Measurements from ENCODE around the gene FCGR2B. TPM values are rescaled to one million over a fixed set of nuclear protein-coding genes. Genes with fewer than 3 reads are reported as not detected.
"Not testable (repeated sequence)": the region's sequence is repeated elsewhere in the genome, so short reads cannot be mapped to it uniquely, and the experiment has no call there.

The FCGR2B gene
- total RNA-seq, 4 donors from 2014 or later, result 5.3 to 9.1 (median 6.0) TPM

GRCh38 chr1:161722406-161722805 is 59.5 kb downstream of the FCGR2B start:
- H3K4me3 ChIP-seq, result no peak overlapping the region
- no peak for TF ChIP-seq CTCF (IDR thresholded peaks at IDR 0.05)
- TF ChIP-seq POLR2AphosphoS5 (IDR thresholded peaks at IDR 0.05), result no peak
- no peak for TF ChIP-seq POLR2A (IDR thresholded peaks at IDR 0.05)
- TF ChIP-seq EP300 (IDR thresholded peaks at IDR 0.05), result no peak
- H3K36me3 ChIP-seq, result no peaks in the 10 kb centered on the region
- WGBS, result no CpG with 5 or more reads among the region's 1 CpG
- H3K27me3 ChIP-seq, result no peaks in the 10 kb centered on the region
- no peak overlapping the region for H3K27ac ChIP-seq
- no peaks in the 10 kb centered on the region for H3K9me3 ChIP-seq
- H3K4me1 ChIP-seq, result peaks cover 13% of the 10 kb centered on the region
- DNase-seq (ENCODE audit: low spot score in 2 of 2), result no peak

DNA sequence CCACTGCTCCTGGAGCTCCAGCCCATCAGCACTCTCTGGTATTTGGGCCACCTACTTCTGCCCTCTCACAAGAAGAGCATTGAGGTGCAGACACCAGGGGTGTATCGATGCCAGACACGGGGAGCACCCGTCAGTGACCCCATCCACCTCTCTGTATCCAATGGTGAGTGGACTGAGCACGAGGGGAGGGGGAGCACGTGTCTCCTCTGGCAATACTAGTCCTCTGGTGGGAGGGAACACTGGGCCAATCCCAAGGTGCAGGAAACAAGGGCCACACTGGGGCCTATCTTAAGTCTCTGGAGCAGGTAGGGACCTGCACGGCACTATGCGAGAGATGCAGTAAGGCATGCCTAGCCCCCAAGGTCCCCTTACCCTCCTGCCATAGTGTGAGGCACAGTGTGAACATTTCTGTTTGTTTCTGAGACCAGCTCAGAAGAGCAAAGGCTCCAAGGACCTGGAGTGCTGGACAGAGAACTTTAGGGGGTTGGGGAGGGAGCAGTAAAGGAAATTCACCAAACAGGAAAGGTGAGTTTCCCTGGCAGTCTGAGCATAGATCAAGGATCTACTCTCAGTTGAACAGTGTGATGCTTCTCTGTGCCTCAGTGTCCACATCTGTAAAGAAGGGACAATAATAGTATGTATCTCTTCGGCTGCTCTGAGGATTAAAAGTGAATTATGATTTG is 60.7 kb downstream of the FCGR2B start:
- DNase-seq (ENCODE audit: low spot score in 2 of 2), result no peak
- WGBS, result 72% methylated on average over 6 of the region's 8 CpGs
- TF ChIP-seq POLR2A (IDR thresholded peaks at IDR 0.05), result no peak
- TF ChIP-seq POLR2AphosphoS5 (IDR thresholded peaks at IDR 0.05), result no peak
- TF ChIP-seq CTCF (IDR thresholded peaks at IDR 0.05), result no peak
- no peak for TF ChIP-seq EP300 (IDR thresholded peaks at IDR 0.05)

DNA sequence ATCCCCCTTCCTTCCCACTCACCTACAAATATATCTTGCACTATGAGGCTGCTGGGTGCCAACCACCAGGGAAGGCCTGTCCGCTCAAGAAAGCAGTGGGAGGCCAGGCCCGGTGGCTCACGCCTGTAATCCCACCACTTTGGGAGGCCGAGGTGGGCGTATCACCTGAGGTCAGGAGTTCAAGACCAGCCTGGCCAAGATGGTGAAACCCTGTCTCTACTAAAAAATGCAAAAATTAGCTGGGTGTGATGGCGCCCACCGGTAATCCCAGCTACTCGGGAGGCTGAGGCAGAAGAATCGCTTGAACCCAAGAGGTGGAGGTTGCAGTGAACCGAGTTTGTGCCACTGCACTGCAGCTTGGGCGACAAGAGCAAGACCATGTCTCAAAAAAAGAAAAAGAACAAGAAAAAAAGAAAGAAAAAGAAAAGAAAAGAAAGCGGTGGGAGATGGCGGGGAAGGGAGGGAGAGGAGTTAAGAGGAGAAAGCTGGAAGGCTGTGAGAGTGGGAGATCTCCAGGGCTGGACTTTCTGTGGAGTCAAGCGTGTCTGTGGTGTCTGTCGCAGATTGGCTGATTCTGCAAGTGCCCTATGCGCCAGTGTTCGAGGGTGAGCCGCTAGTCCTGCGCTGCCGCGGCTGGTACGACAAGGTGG is 62.4 kb downstream of the FCGR2B start:
- not testable (repeated sequence) for H3K36me3 ChIP-seq; H3K27me3 ChIP-seq; H3K27ac ChIP-seq; H3K9me3 ChIP-seq; DNase-seq (ENCODE audit: low spot score in 2 of 2)
- Histone ChIP-seq H3K4me3 (peak overlapping the region; percentile 93), H3K4me1 (peaks cover 19% of the 10 kb centered on the region)
- WGBS, result 55% methylated on average over 22 of the region's 22 CpGs

More for the DNA sequence above, 60.7 kb downstream of the FCGR2B start:
- no peak overlapping the region for H3K4me3 ChIP-seq
- H3K27me3 ChIP-seq, result no peaks in the 10 kb centered on the region
- H3K4me1 ChIP-seq, result peaks cover 19% of the 10 kb centered on the region
- H3K36me3 ChIP-seq, result no peaks in the 10 kb centered on the region
- H3K9me3 ChIP-seq, result no peaks in the 10 kb centered on the region
- H3K27ac ChIP-seq, result no peak overlapping the region

DNA sequence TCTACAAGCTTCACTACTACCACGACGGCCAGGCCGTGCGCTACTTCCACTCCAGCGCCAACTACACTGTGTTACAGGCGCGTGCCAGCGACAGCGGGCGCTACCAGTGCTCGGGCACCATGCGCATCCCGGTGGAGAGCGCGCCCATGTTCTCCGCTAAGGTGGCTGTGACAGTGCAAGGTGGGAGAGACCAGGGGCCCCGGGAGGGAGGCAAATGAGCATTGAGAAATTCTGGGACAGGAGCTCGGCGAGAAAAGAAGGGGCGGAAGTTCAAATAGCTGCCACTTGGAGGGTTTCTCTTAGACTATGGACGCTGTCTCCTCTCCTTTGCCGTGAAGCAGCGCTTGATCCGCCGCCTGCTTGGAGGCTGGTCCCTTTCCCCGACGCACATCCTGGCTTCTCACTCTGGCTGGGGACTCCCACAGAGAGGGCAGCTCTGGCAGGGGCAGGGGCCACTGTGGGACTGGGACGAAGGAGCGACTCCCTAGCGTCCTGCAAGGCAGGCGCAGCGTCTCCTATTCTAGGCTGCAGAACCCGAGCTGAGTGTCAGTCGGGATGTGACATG is 63.0 kb downstream of the FCGR2B start:
- H3K27ac ChIP-seq, result peak overlapping the region; percentile 94
- TF ChIP-seq CTCF (IDR thresholded peaks at IDR 0.05) (peak in 1 of 2 donors; percentile 24), EP300 (IDR thresholded peaks at IDR 0.05) (no peak)
- 1% methylated on average over 29 of the region's 34 CpGs for WGBS
- peak overlapping the region; percentile 93 for H3K4me3 ChIP-seq
- H3K9me3 ChIP-seq, result no peaks in the 10 kb centered on the region
- no peaks in the 10 kb centered on the region for H3K27me3 ChIP-seq
- H3K36me3 ChIP-seq, result no peaks in the 10 kb centered on the region
- H3K4me1 ChIP-seq, result peaks cover 19% of the 10 kb centered on the region
- DNase-seq (ENCODE audit: low spot score in 2 of 2), result peak; percentile 69 to 80

GRCh38 chr1:161726473-161727255 is 63.7 kb downstream of the FCGR2B start:
- H3K36me3 ChIP-seq, result no peaks in the 10 kb centered on the region
- H3K4me3 ChIP-seq, result peak overlapping the region; percentile 93
- under 1% methylated on average over 59 of the region's 83 CpGs for WGBS
- no peaks in the 10 kb centered on the region for H3K27me3 ChIP-seq
- peak overlapping the region; percentile 94 for H3K27ac ChIP-seq
- H3K4me1 ChIP-seq, result peaks cover 19% of the 10 kb centered on the region
- no peaks in the 10 kb centered on the region for H3K9me3 ChIP-seq
- DNase-seq (ENCODE audit: low spot score in 2 of 2), result peak; percentile 94 to 95
- TF ChIP-seq POLR2AphosphoS5 (IDR thresholded peaks at IDR 0.05), result peak in 1 of 3 donors; percentile 44
- TF ChIP-seq POLR2A (IDR thresholded peaks at IDR 0.05), result peak in 1 of 2 donors; percentile 35
- no peak for TF ChIP-seq CTCF (IDR thresholded peaks at IDR 0.05)

All from suprapubic skin (tissue), 4 donors.